Endothelial cell of umbilical vein (primary cell): ENCODE measurements around the gene INPP5A.

Experiments used
- MYC ChIP-seq: IDR thresholded peaks from one replicate; pipeline ENCODE4 v1.6.1; 2011; ENCODE audit warnings: mild to moderate bottlenecking, low read depth, low read length
- TF ChIP-seq, protein P1 (sequence below), 2 donors: IDR thresholded peaks; 1 replicate in 1 of 2; 2 replicates in 1 of 2; pipeline ENCODE4 v1.5.1; 2011; ENCODE audit warnings: low read length in 2 of 2, mild to moderate bottlenecking in 2 of 2, moderate library complexity in 2 of 2, control low read depth in 1 of 2, inconsistent platforms in 1 of 2, low read depth in 1 of 2; ENCODE audit not compliant: insufficient read depth in 1 of 2; ENCODE audit errors: extremely low read depth in 1 of 2

DNA sequence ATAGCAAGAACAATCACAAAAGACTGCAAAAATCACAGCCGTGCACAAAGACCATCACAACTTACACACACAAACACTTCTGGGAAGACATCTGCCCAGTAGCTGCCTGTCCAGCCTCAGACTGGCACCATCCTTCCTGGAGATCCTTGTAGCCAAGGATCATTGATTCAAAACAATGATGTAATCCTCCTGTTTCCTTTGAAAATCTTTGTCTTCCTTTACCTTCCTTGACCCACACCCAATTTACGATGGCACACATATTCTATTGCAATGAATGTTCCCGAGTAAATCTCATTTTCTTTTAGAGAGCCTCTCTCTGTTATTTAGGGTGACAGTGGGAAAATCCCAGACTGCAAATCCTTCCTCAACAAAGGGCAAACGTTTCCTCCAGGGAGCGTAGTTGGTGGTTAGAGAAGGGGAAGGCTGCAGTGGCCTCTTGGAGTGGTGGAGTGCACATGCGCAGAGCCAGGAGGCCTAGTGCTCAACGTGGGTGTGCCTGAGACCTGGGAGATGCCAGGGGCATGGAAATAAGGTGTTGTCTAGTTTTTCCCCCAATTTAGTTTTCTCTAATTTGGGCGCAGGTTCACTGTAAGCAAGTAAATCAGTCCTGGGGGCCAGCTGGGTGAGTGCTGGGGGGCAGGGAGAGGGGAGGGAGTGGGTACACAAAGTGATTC is 3.1 kb upstream of the INPP5A start:
- TF ChIP-seq, protein P1, sequence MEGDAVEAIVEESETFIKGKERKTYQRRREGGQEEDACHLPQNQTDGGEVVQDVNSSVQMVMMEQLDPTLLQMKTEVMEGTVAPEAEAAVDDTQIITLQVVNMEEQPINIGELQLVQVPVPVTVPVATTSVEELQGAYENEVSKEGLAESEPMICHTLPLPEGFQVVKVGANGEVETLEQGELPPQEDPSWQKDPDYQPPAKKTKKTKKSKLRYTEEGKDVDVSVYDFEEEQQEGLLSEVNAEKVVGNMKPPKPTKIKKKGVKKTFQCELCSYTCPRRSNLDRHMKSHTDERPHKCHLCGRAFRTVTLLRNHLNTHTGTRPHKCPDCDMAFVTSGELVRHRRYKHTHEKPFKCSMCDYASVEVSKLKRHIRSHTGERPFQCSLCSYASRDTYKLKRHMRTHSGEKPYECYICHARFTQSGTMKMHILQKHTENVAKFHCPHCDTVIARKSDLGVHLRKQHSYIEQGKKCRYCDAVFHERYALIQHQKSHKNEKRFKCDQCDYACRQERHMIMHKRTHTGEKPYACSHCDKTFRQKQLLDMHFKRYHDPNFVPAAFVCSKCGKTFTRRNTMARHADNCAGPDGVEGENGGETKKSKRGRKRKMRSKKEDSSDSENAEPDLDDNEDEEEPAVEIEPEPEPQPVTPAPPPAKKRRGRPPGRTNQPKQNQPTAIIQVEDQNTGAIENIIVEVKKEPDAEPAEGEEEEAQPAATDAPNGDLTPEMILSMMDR (IDR thresholded peaks at IDR 0.05; ENCODE audit: extremely low read depth in 1 of 2, insufficient read depth in 1 of 2, low read depth in 1 of 2, low read length in 2 of 2), result no peak
- TF ChIP-seq MYC, result no peak
